ENCODE data around the gene RPL9. TPM values are rescaled to one million over a fixed set of nuclear protein-coding genes. Genes with fewer than 3 reads are reported as not detected.
"Not testable (repeated sequence)": the region's sequence is repeated elsewhere in the genome, so short reads cannot be mapped to it uniquely, and the experiment has no call there.

The RPL9 gene
- total RNA-seq, 8 experiments from 2014 or later = 1,536 to 3,891 (median 1,936) TPM

GRCh38 chr4:39433878-39434492 lies 24.7 kb downstream of the RPL9 start:
- in situ Hi-C loops (cut with MboI; ENCODE audit: low pct_unique_long_range_greater_than_20kb in 2 of 9, low sequenced_read_pairs in 9 of 9, unreplicated experiment in 9 of 9) = no loop called here
- Histone ChIP-seq H3K4me1 (replicated peaks in 1 of 2) (peaks cover 0 to 3% of the 10 kb centered on the region in 2 donors), H3K4me3 (no peak overlapping the region), H3K27ac (no peak overlapping the region)
- ATAC-seq (replicated peaks in 6 of 8) = no peak
- WGBS, 10 experiments = 76 to 100% (median 90%) methylated on average over 1 to 7 of the region's 11 CpGs; no CpG with 5 or more reads in 1 of the 10 experiments

DNA sequence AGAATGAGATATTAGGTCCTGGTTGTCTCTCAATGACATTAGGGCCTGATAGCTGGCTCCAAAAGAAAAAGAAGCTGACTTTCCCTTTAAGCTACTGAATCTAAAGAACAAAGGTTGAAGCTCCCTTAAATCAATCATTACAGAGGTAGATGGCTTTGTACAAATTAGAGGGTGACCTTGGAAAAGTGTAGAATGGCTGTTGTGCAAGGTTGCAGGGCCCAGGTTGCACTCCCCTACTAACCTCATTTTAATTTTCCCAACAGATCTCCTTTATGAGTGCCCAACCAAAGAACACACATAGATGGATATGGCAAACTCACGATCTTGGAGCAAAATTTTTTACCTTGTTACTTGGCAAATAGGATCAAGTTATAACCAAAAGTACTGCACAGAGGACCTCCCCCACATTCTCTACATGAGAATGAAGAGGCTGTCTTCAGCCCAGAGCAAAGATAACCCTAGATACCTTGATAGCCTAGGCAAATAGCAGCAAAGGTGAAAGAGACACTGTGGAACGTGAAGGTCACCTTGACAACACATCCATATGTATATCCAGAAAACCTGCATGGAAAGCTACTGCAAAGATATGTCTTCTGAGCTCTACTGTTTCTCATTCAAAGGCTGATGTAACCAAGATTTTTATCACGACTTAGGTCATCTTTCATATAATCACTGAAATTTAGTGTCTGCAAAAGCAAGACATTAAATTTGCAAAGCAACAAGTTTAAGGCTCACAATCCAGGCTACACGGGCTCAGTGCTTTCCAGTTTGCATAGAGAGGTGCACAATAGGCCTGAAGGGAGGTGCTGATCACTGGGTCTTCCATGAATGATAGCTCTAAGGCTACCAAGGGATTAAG lies 29.0 kb downstream of the RPL9 start:
- H3K4me3 ChIP-seq = no peak overlapping the region
- no peak overlapping the region for H3K27ac ChIP-seq
- WGBS, 10 experiments = 14 to 73% (median 51%) methylated on average over 1 to 4 of the region's 4 CpGs; no CpG with 5 or more reads in 1 of the 10 experiments
- peaks cover 0 to 3% of the 10 kb centered on the region in 2 donors for H3K4me1 ChIP-seq (replicated peaks in 1 of 2)
- ATAC-seq (replicated peaks in 6 of 8) = peak in 5 of 8 experiments; percentile 33 to 81 (median 66)
- in situ Hi-C loops (cut with MboI; ENCODE audit: low pct_unique_long_range_greater_than_20kb in 2 of 9, low sequenced_read_pairs in 9 of 9, unreplicated experiment in 9 of 9) = no loop called here

DNA sequence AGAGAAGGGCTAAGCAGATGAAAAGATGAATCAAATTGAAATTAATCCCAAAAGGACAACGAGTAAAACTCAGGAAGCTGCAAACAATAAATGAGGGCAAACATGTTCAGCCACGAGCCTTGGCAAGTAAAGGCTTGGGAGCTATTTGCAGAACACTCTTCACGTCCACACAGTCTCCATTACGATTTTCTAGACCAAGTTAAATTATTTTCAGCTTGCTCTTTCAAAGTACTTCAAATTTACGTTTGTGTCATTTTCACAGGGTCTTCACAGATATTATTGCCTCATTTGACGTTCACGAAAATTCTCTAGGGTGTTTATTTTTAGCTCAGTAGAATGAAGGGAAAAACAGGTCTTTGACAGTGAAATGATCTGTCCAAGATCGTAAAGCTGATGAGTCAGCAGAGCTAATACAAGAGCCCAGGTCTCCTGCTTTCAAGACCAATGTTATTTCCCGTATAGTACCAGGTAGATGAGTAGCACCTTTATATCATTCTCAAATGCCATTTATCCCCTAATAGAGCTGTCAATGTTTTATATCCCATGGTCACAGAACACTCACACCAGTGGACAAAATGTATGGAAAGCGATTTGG lies 31.1 kb downstream of the RPL9 start:
- peaks cover 0 to 3% of the 10 kb centered on the region in 2 donors for H3K4me1 ChIP-seq (replicated peaks in 1 of 2)
- no peak overlapping the region for H3K4me3 ChIP-seq
- in situ Hi-C loops (cut with MboI; ENCODE audit: low pct_unique_long_range_greater_than_20kb in 2 of 9, low sequenced_read_pairs in 9 of 9, unreplicated experiment in 9 of 9) = no loop called here
- ATAC-seq (replicated peaks in 6 of 8) = peak in 4 of 8 experiments; percentile 9 to 65 (median 43)
- no peak overlapping the region for H3K27ac ChIP-seq
- WGBS, 10 experiments = 18 to 92% (median 82%) methylated on average over 2 to 10 of the region's 10 CpGs

DNA sequence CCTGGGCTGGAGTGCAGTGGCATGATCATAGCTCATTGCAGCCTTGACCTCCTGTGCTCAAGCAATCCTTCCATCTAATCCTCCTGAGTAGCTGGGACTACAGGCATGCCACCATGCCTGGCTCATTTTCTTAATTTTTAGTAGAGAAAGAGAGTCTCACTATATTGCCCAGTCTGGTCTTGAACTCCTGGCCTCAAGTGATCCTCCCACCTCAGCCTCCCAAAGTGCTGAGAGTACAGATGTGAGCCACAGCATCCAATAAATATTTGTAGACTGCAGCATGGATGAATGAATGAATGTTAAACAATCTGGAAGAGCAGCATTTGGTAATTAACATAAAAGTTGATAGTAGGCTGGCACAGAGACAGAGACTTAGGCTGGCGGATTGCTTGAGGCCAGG lies 32.0 kb downstream of the RPL9 start:
- no peak overlapping the region for H3K4me3 ChIP-seq
- WGBS, 10 experiments = 100% methylated on average over 1 of the region's 1 CpG; no CpG with 5 or more reads in 4 of the 10 experiments
- ATAC-seq (replicated peaks in 6 of 8) = no peak
- in situ Hi-C loops (cut with MboI; ENCODE audit: low pct_unique_long_range_greater_than_20kb in 2 of 9, low sequenced_read_pairs in 9 of 9, unreplicated experiment in 9 of 9) = no loop called here
- H3K27ac ChIP-seq = no peak overlapping the region
- peaks cover 0 to 3% of the 10 kb centered on the region in 2 donors for H3K4me1 ChIP-seq (replicated peaks in 1 of 2)

GRCh38 chr4:39425297-39425696 lies 33.4 kb downstream of the RPL9 start:
- in situ Hi-C loops (cut with MboI; ENCODE audit: low pct_unique_long_range_greater_than_20kb in 2 of 9, low sequenced_read_pairs in 9 of 9, unreplicated experiment in 9 of 9); H3K4me1 ChIP-seq (replicated peaks in 1 of 2); H3K4me3 ChIP-seq; ATAC-seq (replicated peaks in 6 of 8); H3K27ac ChIP-seq: not testable (repeated sequence)
- 33 to 100% (median 70%) methylated on average over 1 of the region's 1 CpG; no CpG with 5 or more reads in 4 of the 10 experiments for WGBS, 10 experiments

GRCh38 chr4:39422247-39422646 lies 36.5 kb downstream of the RPL9 start:
- no peak for ATAC-seq (replicated peaks in 6 of 8)
- no peak overlapping the region for H3K4me3 ChIP-seq
- WGBS, 10 experiments = 66 to 100% (median 87%) methylated on average over 1 to 3 of the region's 3 CpGs; no CpG with 5 or more reads in 2 of the 10 experiments

DNA sequence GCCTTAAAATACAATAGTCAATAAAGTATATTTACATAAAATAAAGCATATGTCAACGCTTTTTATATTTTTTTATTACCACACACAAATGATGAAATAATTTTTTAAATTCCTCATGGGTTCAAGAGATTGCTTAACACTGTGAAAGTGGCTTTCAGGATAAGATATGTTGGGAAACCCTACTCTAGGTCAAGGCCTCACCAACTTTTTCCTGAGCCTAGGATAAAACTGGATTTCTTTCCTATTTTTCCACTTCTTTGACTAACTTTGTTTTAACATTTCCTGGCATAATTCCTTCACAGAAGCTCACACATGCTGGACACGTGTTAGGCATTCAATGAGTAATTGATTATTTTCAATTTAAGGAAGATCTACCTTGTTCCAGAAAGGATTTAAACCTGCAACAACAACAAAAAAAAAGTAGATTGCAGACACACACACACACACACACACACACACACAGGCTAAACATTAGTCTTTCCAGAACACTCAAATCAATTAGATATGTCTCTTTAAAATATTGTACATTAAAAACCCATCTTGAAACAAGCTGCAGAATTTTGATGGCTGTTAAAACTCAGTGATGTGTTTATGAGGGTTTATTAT lies 42.9 kb downstream of the RPL9 start:
- in situ Hi-C loops (cut with MboI; ENCODE audit: low pct_unique_long_range_greater_than_20kb in 2 of 9, low sequenced_read_pairs in 9 of 9, unreplicated experiment in 9 of 9) = no loop called here
- ATAC-seq (replicated peaks in 6 of 8) = no peak
- H3K27ac ChIP-seq = no peak overlapping the region
- H3K4me1 ChIP-seq (replicated peaks in 1 of 2) = no peaks in the 10 kb centered on the region
- WGBS, 10 experiments = 10 to 100% (median 84%) methylated on average over 1 to 2 of the region's 2 CpGs; no CpG with 5 or more reads in 1 of the 10 experiments
- no peak overlapping the region for H3K4me3 ChIP-seq

More at GRCh38 chr4:39422247-39422646, 36.5 kb downstream of the RPL9 start:
- in situ Hi-C loops (cut with MboI; ENCODE audit: low pct_unique_long_range_greater_than_20kb in 2 of 9, low sequenced_read_pairs in 9 of 9, unreplicated experiment in 9 of 9) = no loop called here
- no peaks in the 10 kb centered on the region for H3K4me1 ChIP-seq (replicated peaks in 1 of 2)
- no peak overlapping the region for H3K27ac ChIP-seq

- H3K27ac ChIP-seq; in situ Hi-C loops (cut with MboI; ENCODE audit: low pct_unique_long_range_greater_than_20kb in 2 of 9, low sequenced_read_pairs in 9 of 9, unreplicated experiment in 9 of 9); H3K4me3 ChIP-seq; H3K4me1 ChIP-seq (replicated peaks in 1 of 2); ATAC-seq (replicated peaks in 6 of 8): not testable (repeated sequence)
- 75 to 100% (median 96%) methylated on average over 1 to 7 of the region's 8 CpGs; no CpG with 5 or more reads in 5 of the 10 experiments for WGBS, 10 experiments
Measured at GRCh38 chr4:39411561-39411960, 47.2 kb downstream of the RPL9 start.

- Histone ChIP-seq H3K4me1 (replicated peaks in 1 of 2) (peaks cover 3 to 6% of the 10 kb centered on the region in 2 donors), H3K4me3 (no peak overlapping the region), H3K27ac (no peak overlapping the region)
- 17 to 94% (median 80%) methylated on average over 2 to 5 of the region's 5 CpGs for WGBS, 10 experiments
- in situ Hi-C loops (cut with MboI; ENCODE audit: low pct_unique_long_range_greater_than_20kb in 2 of 9, low sequenced_read_pairs in 9 of 9, unreplicated experiment in 9 of 9) = no loop called here
- no peak for ATAC-seq (replicated peaks in 6 of 8)
Measured at GRCh38 chr4:39410415-39410814, 48.3 kb downstream of the RPL9 start.

- in situ Hi-C loops (cut with MboI; ENCODE audit: low pct_unique_long_range_greater_than_20kb in 2 of 9, low sequenced_read_pairs in 9 of 9, unreplicated experiment in 9 of 9) = no loop called here
- ATAC-seq (replicated peaks in 6 of 8) = no peak
Measured at GRCh38 chr4:39407584-39407885, 51.2 kb downstream of the RPL9 start.

GRCh38 chr4:39406763-39407583 lies 51.7 kb downstream of the RPL9 start, which contains the start of gene KLB:
Gene KLB (plus strand): TSS chr4:39406930. CDS start chr4:39406950, 20 bp downstream.
- ATAC-seq (replicated peaks in 6 of 8) = peak in 7 of 8 experiments; percentile 34 to 97 (median 88)
- no peak within 1 kb of the TSS for H3K27ac ChIP-seq
- WGBS, 10 experiments = 7 to 27% (median 18%) methylated on average over 3 to 12 of the region's 12 CpGs
- in situ Hi-C loops (cut with MboI; ENCODE audit: low pct_unique_long_range_greater_than_20kb in 2 of 9, low sequenced_read_pairs in 9 of 9, unreplicated experiment in 9 of 9) = no loop called here
- H3K4me1 ChIP-seq (replicated peaks in 1 of 2) = peaks cover 3 to 6% of the 10 kb centered on the region in 2 donors
- peak within 1 kb of the TSS in 4 of 5 donors; percentile 3 to 18 (median 12) for H3K4me3 ChIP-seq

More at GRCh38 chr4:39407584-39407885, 51.2 kb downstream of the RPL9 start:
- H3K4me3 ChIP-seq = no peak overlapping the region
- H3K27ac ChIP-seq = no peak overlapping the region
- 33 to 83% (median 61%) methylated on average over 1 of the region's 1 CpG; no CpG with 5 or more reads in 4 of the 10 experiments for WGBS, 10 experiments
- H3K4me1 ChIP-seq (replicated peaks in 1 of 2) = peaks cover 3 to 6% of the 10 kb centered on the region in 2 donors

Data from motor neuron (in vitro differentiated cells).